ENCODE data around the gene XIRP2. TPM values are rescaled to one million over a fixed set of nuclear protein-coding genes. Genes with fewer than 3 reads are reported as not detected.

XIRP2 gene
- total RNA-seq, 2 experiments from 2014 or later, result not detected

- DNase-seq (no peak), ATAC-seq (no peak)
- ChIA-PET POLR2A (no interaction called here), CTCF (no interaction called here)
- Mint-ChIP-seq H3K9me3 (no peaks in the 10 kb centered on the region), H3K27me3 (no peaks in the 10 kb centered on the region), H3K27ac (no peak overlapping the region), H3K4me1 (ENCODE audit: low read depth) (peaks cover 6% of the 10 kb centered on the region), H3K4me3 (no peak overlapping the region), H3K36me3 (ENCODE audit: low read depth) (no peaks in the 10 kb centered on the region)
- intact Hi-C loops (cut with micrococcal nuclease), result no loop called here
- TF ChIP-seq CTCF (IDR thresholded peaks at IDR 0.05), result no peak
These were observed 244.8 kb downstream of the XIRP2 start for GRCh38 chr2:167132906-167133555.

- intact Hi-C loops (cut with micrococcal nuclease), result no loop called here
- no peak overlapping the region for H3K4me3 Mint-ChIP-seq
- H3K36me3 Mint-ChIP-seq (ENCODE audit: low read depth), result no peaks in the 10 kb centered on the region
- DNase-seq, result no peak
- no peaks in the 10 kb centered on the region for H3K27me3 Mint-ChIP-seq
- no peak for ATAC-seq
- TF ChIP-seq CTCF (IDR thresholded peaks at IDR 0.05), result no peak
- H3K27ac Mint-ChIP-seq, result no peak overlapping the region
- CTCF ChIA-PET, result no interaction called here
- peaks cover 6% of the 10 kb centered on the region for H3K4me1 Mint-ChIP-seq (ENCODE audit: low read depth)
- no peaks in the 10 kb centered on the region for H3K9me3 Mint-ChIP-seq
- POLR2A ChIA-PET, result no interaction called here
These were observed 245.3 kb downstream of the XIRP2 start for GRCh38 chr2:167133614-167134013.

GRCh38 chr2:167134381-167135072, 246.2 kb downstream of the XIRP2 start:
- Mint-ChIP-seq H3K4me1 (ENCODE audit: low read depth) (peaks cover 6% of the 10 kb centered on the region), H3K4me3 (no peak overlapping the region), H3K36me3 (ENCODE audit: low read depth) (no peaks in the 10 kb centered on the region), H3K9me3 (no peaks in the 10 kb centered on the region), H3K27me3 (no peaks in the 10 kb centered on the region), H3K27ac (no peak overlapping the region)
- no peak for TF ChIP-seq CTCF (IDR thresholded peaks at IDR 0.05)
- CTCF ChIA-PET, result no interaction called here
- intact Hi-C loops (cut with micrococcal nuclease), result no loop called here
- DNase-seq (no peak), ATAC-seq (no peak)
- POLR2A ChIA-PET, result no interaction called here

GRCh38 chr2:167135706-167136105, 247.4 kb downstream of the XIRP2 start:
- POLR2A ChIA-PET, result no interaction called here
- DNase-seq (peak; percentile 5), ATAC-seq (no peak)
- TF ChIP-seq CTCF (IDR thresholded peaks at IDR 0.05), result no peak
- no peaks in the 10 kb centered on the region for H3K9me3 Mint-ChIP-seq
- intact Hi-C loops (cut with micrococcal nuclease), result no loop called here
- H3K27ac Mint-ChIP-seq, result no peak overlapping the region
- H3K4me1 Mint-ChIP-seq (ENCODE audit: low read depth), result peaks cover 6% of the 10 kb centered on the region
- CTCF ChIA-PET, result no interaction called here
- H3K36me3 Mint-ChIP-seq (ENCODE audit: low read depth), result no peaks in the 10 kb centered on the region
- no peaks in the 10 kb centered on the region for H3K27me3 Mint-ChIP-seq
- H3K4me3 Mint-ChIP-seq, result no peak overlapping the region

- ATAC-seq (no peak), DNase-seq (no peak)
- ChIA-PET POLR2A (no interaction called here), CTCF (no interaction called here)
- peaks cover 6% of the 10 kb centered on the region for H3K4me1 Mint-ChIP-seq (ENCODE audit: low read depth)
- H3K27ac Mint-ChIP-seq, result no peak overlapping the region
- no peaks in the 10 kb centered on the region for H3K36me3 Mint-ChIP-seq (ENCODE audit: low read depth)
- intact Hi-C loops (cut with micrococcal nuclease), result no loop called here
- TF ChIP-seq CTCF (IDR thresholded peaks at IDR 0.05), result no peak
- no peaks in the 10 kb centered on the region for H3K9me3 Mint-ChIP-seq
- H3K4me3 Mint-ChIP-seq, result no peak overlapping the region
- H3K27me3 Mint-ChIP-seq, result no peaks in the 10 kb centered on the region
These were observed 248.8 kb downstream of the XIRP2 start for GRCh38 chr2:167136879-167137596.

All from activated CD8-positive, alpha-beta T cell treated with anti-CD3 and anti-CD28 coated beads for 36 hours (primary cell).